GM18505 (cell line): ENCODE measurements around the gene OCA2.
"Not testable (repeated sequence)": the region's sequence is repeated elsewhere in the genome, so short reads cannot be mapped to it uniquely, and the experiment has no call there.

Experiments used
- ATAC-seq: cut with Tn5 transposase; IDR thresholded peaks from one replicate; pipeline ENCODE4 v1.9.1; 2021; ENCODE audit not compliant: unreplicated experiment
- POLR2A ChIP-seq: IDR thresholded peaks from 4 replicates; pipeline ENCODE4 v1.6.1; 2011; ENCODE audit warnings: borderline replicate concordance; ENCODE audit not compliant: insufficient read depth, insufficient read length; ENCODE audit errors: extremely low read depth

The OCA2 gene

GRCh38 chr15:28125673-28126651, 26.8 kb upstream of the OCA2 start:
- no peak for ATAC-seq
- no peak for TF ChIP-seq POLR2A

- no peak for TF ChIP-seq POLR2A
- ATAC-seq: no peak
Measured at GRCh38 chr15:28124841-28125240, 25.7 kb upstream of the OCA2 start.

- ATAC-seq: peak; percentile 50
- TF ChIP-seq POLR2A: no peak
Measured at GRCh38 chr15:28123408-28124023, 24.4 kb upstream of the OCA2 start.

DNA sequence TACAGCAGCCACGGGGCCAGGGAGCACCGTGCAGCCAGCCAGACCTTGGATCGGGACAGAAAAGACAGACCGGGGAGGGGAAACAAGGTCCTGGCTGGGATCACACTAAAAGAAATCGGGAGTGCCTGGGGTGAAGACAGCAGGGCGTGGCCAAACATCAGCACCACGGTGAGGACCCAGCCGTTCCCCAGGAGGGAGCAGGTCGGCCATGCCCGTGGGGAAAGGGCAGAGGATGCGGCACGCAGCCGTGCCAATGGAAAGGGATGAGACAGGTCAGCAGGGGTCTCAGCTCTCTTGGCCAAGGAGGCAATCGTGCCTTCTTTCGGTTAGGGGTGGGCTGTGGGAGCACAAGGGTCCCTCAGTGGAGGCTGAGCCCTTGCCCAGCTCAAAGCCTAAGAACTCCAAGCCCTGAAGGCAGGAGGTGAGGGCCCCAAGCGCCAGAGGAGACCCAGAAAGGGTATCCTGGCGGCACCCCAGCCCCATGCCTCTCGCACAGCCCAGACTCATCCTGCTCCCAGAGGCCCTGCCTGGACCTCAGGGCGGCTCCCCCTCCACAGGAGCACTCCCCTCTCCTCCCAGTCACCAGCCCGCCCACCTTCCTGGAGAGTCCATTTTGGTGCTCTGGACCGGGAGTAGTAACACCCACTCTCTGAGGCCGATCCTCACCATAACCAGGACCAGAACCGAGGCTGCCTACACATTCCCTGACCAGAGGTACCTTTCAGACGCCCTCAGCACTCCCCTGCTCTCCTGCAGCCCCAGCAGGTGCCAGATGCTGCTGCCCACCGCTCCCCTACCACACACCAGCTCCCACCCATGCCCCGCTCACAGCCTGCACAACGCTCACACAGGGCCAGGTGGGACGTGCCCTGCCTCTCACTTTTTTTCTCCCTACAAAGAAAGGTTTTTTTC, 23.2 kb upstream of the OCA2 start:
- ATAC-seq: no peak
- no peak for TF ChIP-seq POLR2A

DNA sequence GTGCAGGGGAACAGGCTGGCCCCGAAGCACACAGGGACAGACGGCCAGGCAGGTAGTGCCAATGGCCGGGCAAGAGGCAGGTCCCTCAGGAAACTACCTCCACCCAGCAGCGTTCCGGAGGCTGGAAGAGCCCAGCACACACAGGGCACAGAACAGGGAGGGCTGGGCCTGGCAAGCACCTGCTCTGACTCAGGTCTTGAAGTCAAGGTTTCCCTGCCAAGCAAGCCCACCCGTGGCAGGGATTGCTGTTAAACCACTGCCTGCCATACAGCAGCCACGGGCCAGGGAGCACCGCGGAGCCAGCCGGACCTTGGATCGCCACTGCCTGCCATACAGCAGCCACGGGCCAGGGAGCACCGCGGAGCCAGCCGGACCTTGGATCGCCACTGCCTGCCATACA, 22.5 kb upstream of the OCA2 start:
- not testable (repeated sequence) for ATAC-seq

GRCh38 chr15:28120359-28120640, 21.2 kb upstream of the OCA2 start:
- ATAC-seq: no peak
- TF ChIP-seq POLR2A: no peak

- TF ChIP-seq POLR2A: no peak
- ATAC-seq: no peak
Measured at GRCh38 chr15:28118531-28118930, 19.4 kb upstream of the OCA2 start.

GRCh38 chr15:28118083-28118482, 19.0 kb upstream of the OCA2 start:
- TF ChIP-seq POLR2A: no peak
- ATAC-seq: no peak

DNA sequence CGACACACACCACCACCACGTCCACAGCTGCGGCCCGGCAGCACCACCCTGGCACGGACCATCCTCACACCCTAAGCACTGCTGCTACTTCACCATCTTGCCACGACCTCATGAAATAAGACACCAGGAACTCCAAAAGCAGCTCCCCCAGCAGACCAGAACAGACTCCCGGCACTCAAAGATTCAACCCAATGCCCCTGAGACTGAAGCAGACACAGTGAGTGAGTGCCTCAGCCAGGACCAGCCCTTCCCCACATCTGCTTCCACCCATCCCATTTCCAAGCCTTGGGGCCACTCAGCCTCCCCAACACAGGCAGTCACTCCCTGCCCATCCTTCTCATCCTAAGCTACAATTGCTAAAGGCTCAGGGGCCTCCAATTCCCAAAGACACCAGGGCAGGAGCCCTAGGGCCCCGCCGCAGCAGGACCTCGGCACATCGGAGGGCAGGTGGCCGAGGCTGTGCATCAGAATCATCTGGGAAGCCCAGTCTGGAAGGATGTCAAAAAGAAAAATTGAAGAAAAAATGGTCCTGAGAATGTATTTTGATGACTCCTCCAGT, 18.4 kb upstream of the OCA2 start:
- ATAC-seq: no peak
- TF ChIP-seq POLR2A: no peak

GRCh38 chr15:28116521-28117431, 17.7 kb upstream of the OCA2 start:
- ATAC-seq: no peak
- TF ChIP-seq POLR2A: no peak

DNA sequence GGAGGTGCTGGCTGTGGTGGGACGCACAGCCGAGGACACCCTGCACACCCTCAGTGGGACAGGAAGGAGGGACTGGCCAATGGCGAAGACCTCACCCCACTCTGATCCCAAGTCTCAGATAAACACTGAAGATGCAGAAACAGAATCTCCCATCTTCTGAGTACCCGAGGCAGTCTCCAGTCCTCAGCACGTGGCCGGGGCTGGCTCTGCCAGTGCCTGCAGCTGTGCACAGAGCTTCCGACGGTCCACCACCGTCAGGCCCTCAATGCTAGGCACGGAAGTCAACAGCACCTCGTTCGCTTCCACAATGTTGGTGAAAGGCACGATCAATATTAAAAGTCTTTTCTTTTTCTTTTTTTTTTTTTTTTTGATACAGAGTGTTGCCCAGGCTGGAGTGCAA, 16.8 kb upstream of the OCA2 start:
- TF ChIP-seq POLR2A: no peak
- ATAC-seq: no peak
